Parathyroid adenoma (tissue), 2 donors: ENCODE data around the gene RABIF.
"Not testable (repeated sequence)": the region's sequence is repeated elsewhere in the genome, so short reads cannot be mapped to it uniquely, and the experiment has no call there.

Experiments used
- H2AFZ ChIP-seq: fragments of 300-600 bp; sonication (generic); one replicate; pipeline ENCODE4 v1.7.0; 2017; ENCODE audit warnings: antibody characterized with exemption, mild to moderate bottlenecking
- H3K27ac ChIP-seq: fragments of 300-600 bp; sonication (generic); one replicate; pipeline ENCODE4 v1.7.0; 2017
- H3K27me3 ChIP-seq: fragments of 300-600 bp; sonication (generic); one replicate; pipeline ENCODE4 v1.7.0; 2017; ENCODE audit warnings: low read length; ENCODE audit not compliant: control insufficient read depth, insufficient read depth
- H3K36me3 ChIP-seq: fragments of 300-600 bp; sonication (generic); one replicate; pipeline ENCODE4 v1.7.0; 2017; ENCODE audit warnings: low read length; ENCODE audit not compliant: control insufficient read depth, insufficient read depth
- H3K4me1 ChIP-seq: fragments of 300-600 bp; sonication (generic); one replicate; pipeline ENCODE4 v1.7.0; 2017; ENCODE audit warnings: control low read depth
- H3K4me2 ChIP-seq: fragments of 300-600 bp; sonication (generic); one replicate; pipeline ENCODE4 v1.7.0; 2017; ENCODE audit warnings: low read length
- H3K4me3 ChIP-seq: fragments of 300-600 bp; sonication (generic); one replicate; pipeline ENCODE4 v1.7.0; 2017; ENCODE audit warnings: low read depth, low read length
- H3K79me2 ChIP-seq: fragments of 300-600 bp; sonication (generic); one replicate; pipeline ENCODE4 v1.7.0; 2017; ENCODE audit warnings: control low read depth
- H3K9ac ChIP-seq: fragments of 300-600 bp; sonication (generic); one replicate; pipeline ENCODE4 v1.7.0; 2017; ENCODE audit warnings: mild to moderate bottlenecking
- H3K9me3 ChIP-seq: fragments of 300-600 bp; sonication (generic); one replicate; pipeline ENCODE4 v1.7.0; 2017; ENCODE audit warnings: low read length; ENCODE audit not compliant: control insufficient read depth
- TF ChIP-seq, protein P1 (sequence below): fragments of 300-600 bp; sonication (generic); IDR thresholded peaks from one replicate; pipeline ENCODE4 v1.7.0; 2017; ENCODE audit warnings: antibody characterized with exemption, mild to moderate bottlenecking
- donor health status: primary hyperparathyroidism.

RABIF gene

DNA sequence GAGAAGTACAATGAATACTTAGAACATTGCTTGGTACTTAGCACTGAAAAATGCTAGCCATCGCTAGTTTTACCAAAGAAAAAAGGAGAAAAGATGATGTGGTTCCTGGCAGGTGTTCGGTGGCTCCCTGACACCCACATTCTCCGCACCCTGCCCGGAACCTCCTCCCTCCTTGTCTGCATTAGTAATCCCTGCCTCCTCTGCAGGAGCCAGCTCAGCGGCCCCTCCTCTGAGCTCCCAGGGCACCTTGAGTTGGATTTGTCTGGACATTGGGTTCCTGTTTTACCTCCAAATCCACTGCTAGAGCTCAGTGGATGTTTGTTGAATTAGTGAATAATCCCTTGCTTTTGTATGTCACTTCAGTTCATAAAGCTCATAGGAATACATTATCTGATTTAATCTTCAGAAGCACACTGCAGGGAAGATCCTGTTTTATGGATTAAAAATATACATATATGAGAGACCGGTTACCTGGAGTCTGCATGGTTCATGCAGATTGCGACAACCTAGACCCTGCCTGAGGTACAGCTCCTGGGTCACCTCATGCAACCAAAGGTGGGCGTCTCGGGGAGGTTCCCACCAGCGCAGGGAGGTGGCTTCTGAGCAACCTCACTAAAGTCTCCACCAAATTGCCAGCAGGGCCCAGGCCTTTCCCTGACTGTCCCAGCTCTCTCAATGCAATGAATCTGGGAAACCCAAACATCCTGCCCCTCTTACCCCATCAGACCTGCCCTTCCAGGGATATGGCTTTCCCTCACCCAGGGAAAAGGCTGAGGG is 54.0 kb downstream of the RABIF start:
- Histone ChIP-seq H3K4me2 (no peak overlapping the region), H3K27me3 (no peaks in the 10 kb centered on the region), H3K4me1 (no peaks in the 10 kb centered on the region), H3K27ac (no peak overlapping the region), H3K79me2 (no peaks in the 10 kb centered on the region), H3K9ac (no peak overlapping the region), H3K9me3 (no peaks in the 10 kb centered on the region), H3K36me3 (no peaks in the 10 kb centered on the region), H3K4me3 (no peak overlapping the region), H2AFZ (no peak overlapping the region)
- TF ChIP-seq, protein P1, sequence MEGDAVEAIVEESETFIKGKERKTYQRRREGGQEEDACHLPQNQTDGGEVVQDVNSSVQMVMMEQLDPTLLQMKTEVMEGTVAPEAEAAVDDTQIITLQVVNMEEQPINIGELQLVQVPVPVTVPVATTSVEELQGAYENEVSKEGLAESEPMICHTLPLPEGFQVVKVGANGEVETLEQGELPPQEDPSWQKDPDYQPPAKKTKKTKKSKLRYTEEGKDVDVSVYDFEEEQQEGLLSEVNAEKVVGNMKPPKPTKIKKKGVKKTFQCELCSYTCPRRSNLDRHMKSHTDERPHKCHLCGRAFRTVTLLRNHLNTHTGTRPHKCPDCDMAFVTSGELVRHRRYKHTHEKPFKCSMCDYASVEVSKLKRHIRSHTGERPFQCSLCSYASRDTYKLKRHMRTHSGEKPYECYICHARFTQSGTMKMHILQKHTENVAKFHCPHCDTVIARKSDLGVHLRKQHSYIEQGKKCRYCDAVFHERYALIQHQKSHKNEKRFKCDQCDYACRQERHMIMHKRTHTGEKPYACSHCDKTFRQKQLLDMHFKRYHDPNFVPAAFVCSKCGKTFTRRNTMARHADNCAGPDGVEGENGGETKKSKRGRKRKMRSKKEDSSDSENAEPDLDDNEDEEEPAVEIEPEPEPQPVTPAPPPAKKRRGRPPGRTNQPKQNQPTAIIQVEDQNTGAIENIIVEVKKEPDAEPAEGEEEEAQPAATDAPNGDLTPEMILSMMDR, result no peak

DNA sequence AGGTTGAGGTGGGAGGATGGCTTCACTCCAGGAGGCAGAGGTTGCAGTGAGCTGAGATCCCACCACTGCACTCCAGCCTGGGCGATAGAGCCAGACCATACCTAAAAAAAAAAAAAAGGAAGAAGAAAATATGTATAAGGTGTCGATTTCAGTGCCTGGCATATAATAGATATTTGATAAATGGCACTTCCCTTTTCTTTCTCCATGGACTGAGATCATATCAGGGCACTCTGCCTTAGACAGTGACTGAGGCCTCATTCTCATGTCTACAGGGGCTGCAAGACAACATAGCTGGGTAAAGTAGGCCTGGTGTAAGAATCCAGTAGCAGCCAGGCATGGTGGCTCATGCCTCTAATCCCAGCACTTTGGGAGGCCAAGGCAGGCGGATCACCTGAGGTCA is 57.0 kb downstream of the RABIF start:
- Histone ChIP-seq H3K4me2 (no peak overlapping the region), H2AFZ (no peak overlapping the region), H3K79me2 (no peaks in the 10 kb centered on the region), H3K36me3 (no peaks in the 10 kb centered on the region), H3K9me3 (no peaks in the 10 kb centered on the region), H3K9ac (no peak overlapping the region), H3K27ac (no peak overlapping the region), H3K27me3 (no peaks in the 10 kb centered on the region), H3K4me1 (no peaks in the 10 kb centered on the region), H3K4me3 (no peak overlapping the region)
- TF ChIP-seq, protein P1, result no peak

DNA sequence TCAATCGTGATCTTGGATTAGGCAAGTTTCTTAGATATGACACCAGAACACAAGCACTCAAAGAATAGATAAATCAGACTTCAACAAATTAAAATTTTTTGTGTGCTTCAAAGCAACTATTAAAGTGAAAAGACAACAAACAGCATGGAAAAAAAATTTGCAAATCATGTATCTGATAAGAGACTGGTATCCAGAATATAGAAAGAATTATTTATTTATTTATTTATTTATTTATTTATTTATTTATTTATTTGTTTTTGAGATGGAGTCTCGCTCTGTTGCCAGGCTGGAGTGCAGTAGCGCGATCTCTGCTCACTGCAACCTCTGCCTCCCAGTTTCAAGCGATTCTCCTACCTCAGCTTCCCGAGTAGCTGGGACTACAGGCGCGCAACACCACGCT is 59.7 kb downstream of the RABIF start:
- H3K27me3 ChIP-seq, H3K4me3 ChIP-seq, H3K4me1 ChIP-seq, H3K9ac ChIP-seq, H3K9me3 ChIP-seq, H3K4me2 ChIP-seq, H3K27ac ChIP-seq, H2AFZ ChIP-seq, H3K36me3 ChIP-seq, H3K79me2 ChIP-seq: not testable (repeated sequence)
